Measurements from ENCODE around the gene FAAP20. TPM values are rescaled to one million over a fixed set of nuclear protein-coding genes. Genes with fewer than 3 reads are reported as not detected.
A peak's percentile ranks its signal among the peaks of the same experiment; 100 is the strongest.

Gene FAAP20
- total and polyA plus RNA-seq, 9 of the 15 experiments (the other 6 are each of a cell fraction or from before 2014, with no cell fraction given) = 0.58 to 143 (median 9.9) TPM

DNA sequence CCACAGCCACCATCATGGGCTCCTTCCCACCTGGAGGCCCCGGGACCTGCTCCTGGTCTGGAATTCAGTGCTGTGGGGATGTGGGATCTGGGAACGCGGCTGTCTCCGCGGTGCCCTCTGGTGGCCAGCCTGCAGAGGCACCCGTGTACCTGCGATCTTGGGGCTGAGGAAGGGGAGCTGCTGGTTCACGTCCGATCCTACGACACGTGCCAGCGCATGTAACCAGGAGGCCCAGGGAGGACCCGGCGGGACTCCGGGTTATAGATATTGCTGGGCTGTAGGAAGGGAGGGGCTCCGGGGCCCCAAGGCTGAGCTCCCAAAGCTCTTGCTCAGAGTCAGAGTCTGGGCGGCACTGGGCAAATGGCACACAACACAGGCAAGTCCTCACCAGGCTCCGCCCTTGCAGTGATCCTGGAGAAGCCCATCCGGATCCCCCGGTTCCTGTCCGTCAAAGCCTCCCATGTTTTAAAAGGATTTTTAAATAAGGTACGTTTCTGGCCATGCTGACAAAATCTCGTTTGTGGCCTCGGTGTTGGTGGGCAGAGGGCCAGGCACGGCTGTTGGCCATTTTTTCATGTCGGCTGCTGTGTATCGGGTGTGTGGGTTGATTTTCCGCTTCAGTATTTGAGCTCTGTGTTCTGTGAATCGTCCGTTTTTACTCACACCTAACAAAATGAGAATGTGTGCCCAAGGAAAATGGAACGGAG is 20.1 kb downstream of the FAAP20 start (continued):
- TF ChIP-seq GABPB1 (CRISPR knock-in tag; IDR thresholded peaks at IDR 0.05) (0 out of 2 replicates have a peak, but pooled peaks have one; percentile 35), KLF16 (IDR thresholded peaks at IDR 0.05) (peak; percentile 33; the same call in 1 of the 2 replicates), PURB (CRISPR knock-in tag; IDR thresholded peaks at IDR 0.05; ENCODE audit: low read depth) (no peak), FOXP1 (CRISPR knock-in tag; IDR thresholded peaks at IDR 0.05) (no peak), KLF10 (CRISPR knock-in tag; IDR thresholded peaks at IDR 0.05) (no peak), ZNF41 (CRISPR knock-in tag; conservative IDR thresholded peaks at IDR 0.05) (no peak), GATAD2B (IDR thresholded peaks at IDR 0.05; ENCODE audit: borderline replicate concordance) (no peak), SMC3 (conservative IDR thresholded peaks at IDR 0.05; ENCODE audit: insufficient read depth, low read depth, low read length) (peak; percentile 72), RAD21 (CRISPR knock-in tag; conservative IDR thresholded peaks at IDR 0.05 in 1 of 2, IDR thresholded peaks at IDR 0.05 in 1 of 2) (peak; percentile 44 to 77), ZFPM2 (CRISPR knock-in tag; IDR thresholded peaks at IDR 0.05) (no peak), E2F3 (CRISPR knock-in tag; IDR thresholded peaks at IDR 0.05) (no peak), ZSCAN32 (CRISPR knock-in tag; IDR thresholded peaks at IDR 0.05) (no peak), ATF7 (IDR thresholded peaks at IDR 0.05) (no peak), PHB2 (IDR thresholded peaks at IDR 0.05; ENCODE audit: low read depth) (no peak), HDAC1 (IDR thresholded peaks at IDR 0.05) (no peak), AFF1 (IDR thresholded peaks at IDR 0.05; ENCODE audit: low read depth in 1 of 2, partially characterized antibody in 2 of 2) (no peak), SRF (CRISPR knock-in tag; IDR thresholded peaks at IDR 0.05) (no peak), COPS2 (conservative IDR thresholded peaks at IDR 0.05) (no peak)
- TF ChIP-seq, protein P1, sequence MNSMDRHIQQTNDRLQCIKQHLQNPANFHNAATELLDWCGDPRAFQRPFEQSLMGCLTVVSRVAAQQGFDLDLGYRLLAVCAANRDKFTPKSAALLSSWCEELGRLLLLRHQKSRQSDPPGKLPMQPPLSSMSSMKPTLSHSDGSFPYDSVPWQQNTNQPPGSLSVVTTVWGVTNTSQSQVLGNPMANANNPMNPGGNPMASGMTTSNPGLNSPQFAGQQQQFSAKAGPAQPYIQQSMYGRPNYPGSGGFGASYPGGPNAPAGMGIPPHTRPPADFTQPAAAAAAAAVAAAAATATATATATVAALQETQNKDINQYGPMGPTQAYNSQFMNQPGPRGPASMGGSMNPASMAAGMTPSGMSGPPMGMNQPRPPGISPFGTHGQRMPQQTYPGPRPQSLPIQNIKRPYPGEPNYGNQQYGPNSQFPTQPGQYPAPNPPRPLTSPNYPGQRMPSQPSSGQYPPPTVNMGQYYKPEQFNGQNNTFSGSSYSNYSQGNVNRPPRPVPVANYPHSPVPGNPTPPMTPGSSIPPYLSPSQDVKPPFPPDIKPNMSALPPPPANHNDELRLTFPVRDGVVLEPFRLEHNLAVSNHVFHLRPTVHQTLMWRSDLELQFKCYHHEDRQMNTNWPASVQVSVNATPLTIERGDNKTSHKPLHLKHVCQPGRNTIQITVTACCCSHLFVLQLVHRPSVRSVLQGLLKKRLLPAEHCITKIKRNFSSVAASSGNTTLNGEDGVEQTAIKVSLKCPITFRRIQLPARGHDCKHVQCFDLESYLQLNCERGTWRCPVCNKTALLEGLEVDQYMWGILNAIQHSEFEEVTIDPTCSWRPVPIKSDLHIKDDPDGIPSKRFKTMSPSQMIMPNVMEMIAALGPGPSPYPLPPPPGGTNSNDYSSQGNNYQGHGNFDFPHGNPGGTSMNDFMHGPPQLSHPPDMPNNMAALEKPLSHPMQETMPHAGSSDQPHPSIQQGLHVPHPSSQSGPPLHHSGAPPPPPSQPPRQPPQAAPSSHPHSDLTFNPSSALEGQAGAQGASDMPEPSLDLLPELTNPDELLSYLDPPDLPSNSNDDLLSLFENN (IDR thresholded peaks at IDR 0.05; ENCODE audit: low read depth in 2 of 2, low read length in 2 of 2) = no peak
- TF ChIP-seq, protein P2, sequence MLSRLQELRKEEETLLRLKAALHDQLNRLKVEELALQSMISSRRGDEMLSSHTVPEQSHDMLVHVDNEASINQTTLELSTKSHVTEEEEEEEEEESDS (CRISPR knock-in tag; IDR thresholded peaks at IDR 0.05) = no peak
- TF ChIP-seq, protein P3, sequence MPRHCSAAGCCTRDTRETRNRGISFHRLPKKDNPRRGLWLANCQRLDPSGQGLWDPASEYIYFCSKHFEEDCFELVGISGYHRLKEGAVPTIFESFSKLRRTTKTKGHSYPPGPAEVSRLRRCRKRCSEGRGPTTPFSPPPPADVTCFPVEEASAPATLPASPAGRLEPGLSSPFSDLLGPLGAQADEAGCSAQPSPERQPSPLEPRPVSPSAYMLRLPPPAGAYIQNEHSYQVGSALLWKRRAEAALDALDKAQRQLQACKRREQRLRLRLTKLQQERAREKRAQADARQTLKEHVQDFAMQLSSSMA (CRISPR knock-in tag; IDR thresholded peaks at IDR 0.05) = no peak
